Activated CD8-positive, alpha-beta T cell treated with anti-CD3 and anti-CD28 coated beads, Interleukin-2, amount 10 ng/mL, durations not matched to agents 7 days and 5 days (primary cell): Measurements from ENCODE around the gene VEZT. TPM values are rescaled to one million over a fixed set of nuclear protein-coding genes. Genes with fewer than 3 reads are reported as not detected.

Experiments
- ATAC-seq: fragments of 150-1000 bp; cut with Tn5 transposase; one replicate; pipeline ENCODE4 v1.10.0; 2021; ENCODE audit warnings: moderate library complexity
- CTCF ChIA-PET: fragments of 350-600 bp; sonication (Branson Sonifier 250); formaldehyde crosslinking; loops from one replicate; lab custom pipeline; 2021; ENCODE audit warnings: antibody characterized with exemption; lab: Charles Lee
- POLR2A ChIA-PET: fragments of 350-600 bp; sonication (Branson Sonifier 250); formaldehyde crosslinking; loops from one replicate; lab custom pipeline; 2021; ENCODE audit warnings: antibody characterized with exemption; lab: Charles Lee
- DNase-seq: peaks from one replicate; pipeline ENCODE4 v3.0.0-alpha.2; 2020
- H3K27ac Mint-ChIP-seq: one replicate; pipeline ENCODE4 v1.8.0; 2021; ENCODE audit warnings: mild to moderate bottlenecking, mixed read lengths
- H3K27me3 Mint-ChIP-seq: one replicate; pipeline ENCODE4 v1.8.0; 2021; ENCODE audit warnings: low read depth, mixed read lengths
- H3K36me3 Mint-ChIP-seq: one replicate; pipeline ENCODE4 v1.8.0; 2021; ENCODE audit warnings: low read depth, mixed read lengths
- H3K4me1 Mint-ChIP-seq: one replicate; pipeline ENCODE4 v1.8.0; 2021; ENCODE audit warnings: low read depth, mixed read lengths
- H3K4me3 Mint-ChIP-seq: one replicate; pipeline ENCODE4 v1.8.0; 2021; ENCODE audit warnings: mild to moderate bottlenecking, mixed read lengths
- H3K9me3 Mint-ChIP-seq: one replicate; pipeline ENCODE4 v1.8.0; 2022; ENCODE audit warnings: mixed read lengths; ENCODE audit not compliant: insufficient read depth
- total RNA-seq, 2 experiments: library from RNA; stranded (reverse); gene quantifications; one replicate each; pipeline ENCODE4 v1.2.3, GENCODE V29; 2021

Gene VEZT
- total RNA-seq, 2 experiments from 2014 or later: 29.0 to 31.0 TPM

GRCh38 chr12:95202691-95203486 lies 14.7 kb upstream of the VEZT start:
- Mint-ChIP-seq H3K36me3 (no peaks in the 10 kb centered on the region), H3K9me3 (no peaks in the 10 kb centered on the region), H3K27me3 (peaks cover 2% of the 10 kb centered on the region), H3K27ac (no peak overlapping the region), H3K4me1 (no peaks in the 10 kb centered on the region), H3K4me3 (no peak overlapping the region)
- no peak for DNase-seq
- POLR2A ChIA-PET: no interaction called here
- CTCF ChIA-PET: interaction anchor here (1.1 to 1.8 kb wide), 2 partner anchors 7 to 9 kb away, joined by 3 to 9 read pairs; no protein-coding TSS in a partner anchor
- no peak for ATAC-seq

GRCh38 chr12:95203487-95204030 lies 14.0 kb upstream of the VEZT start:
- no peak overlapping the region for H3K27ac Mint-ChIP-seq
- no peaks in the 10 kb centered on the region for H3K4me1 Mint-ChIP-seq
- POLR2A ChIA-PET: no interaction called here
- H3K4me3 Mint-ChIP-seq: no peak overlapping the region
- no peaks in the 10 kb centered on the region for H3K9me3 Mint-ChIP-seq
- no peak for ATAC-seq
- peaks cover 2% of the 10 kb centered on the region for H3K27me3 Mint-ChIP-seq
- CTCF ChIA-PET: no interaction called here
- no peaks in the 10 kb centered on the region for H3K36me3 Mint-ChIP-seq
- DNase-seq: no peak

- ChIA-PET CTCF (no interaction called here), POLR2A (no interaction called here)
- Mint-ChIP-seq H3K4me3 (no peak overlapping the region), H3K9me3 (no peaks in the 10 kb centered on the region), H3K4me1 (no peaks in the 10 kb centered on the region), H3K27me3 (peaks cover 2% of the 10 kb centered on the region), H3K36me3 (no peaks in the 10 kb centered on the region), H3K27ac (no peak overlapping the region)
- DNase-seq: no peak
- no peak for ATAC-seq
Measured at GRCh38 chr12:95204141-95204866, 13.3 kb upstream of the VEZT start.

GRCh38 chr12:95205016-95205624 lies 12.5 kb upstream of the VEZT start:
- H3K27ac Mint-ChIP-seq: no peak overlapping the region
- ATAC-seq (no peak), DNase-seq (no peak)
- no peaks in the 10 kb centered on the region for H3K36me3 Mint-ChIP-seq
- ChIA-PET CTCF (no interaction called here), POLR2A (no interaction called here)
- no peaks in the 10 kb centered on the region for H3K4me1 Mint-ChIP-seq
- no peak overlapping the region for H3K4me3 Mint-ChIP-seq
- no peaks in the 10 kb centered on the region for H3K9me3 Mint-ChIP-seq
- peaks cover 5% of the 10 kb centered on the region for H3K27me3 Mint-ChIP-seq

GRCh38 chr12:95205685-95206084 lies 11.9 kb upstream of the VEZT start:
- Mint-ChIP-seq H3K9me3 (no peaks in the 10 kb centered on the region), H3K27me3 (peaks cover 5% of the 10 kb centered on the region)

GRCh38 chr12:95206916-95207315 lies 10.7 kb upstream of the VEZT start:
- H3K27ac Mint-ChIP-seq: no peak overlapping the region
- no peaks in the 10 kb centered on the region for H3K9me3 Mint-ChIP-seq
- ChIA-PET CTCF (no interaction called here), POLR2A (no interaction called here)
- peaks cover 5% of the 10 kb centered on the region for H3K27me3 Mint-ChIP-seq
- ATAC-seq (no peak), DNase-seq (no peak)
- H3K4me1 Mint-ChIP-seq: no peaks in the 10 kb centered on the region
- H3K36me3 Mint-ChIP-seq: no peaks in the 10 kb centered on the region
- no peak overlapping the region for H3K4me3 Mint-ChIP-seq

More at GRCh38 chr12:95205685-95206084, 11.9 kb upstream of the VEZT start:
- H3K4me3 Mint-ChIP-seq: no peak overlapping the region
- no peaks in the 10 kb centered on the region for H3K4me1 Mint-ChIP-seq
- ATAC-seq (no peak), DNase-seq (no peak)
- no peak overlapping the region for H3K27ac Mint-ChIP-seq
- ChIA-PET POLR2A (no interaction called here), CTCF (interaction anchor here (0.8 kb wide), 1 partner anchor 329 kb away, joined by 3 read pairs; no protein-coding TSS in a partner anchor)
- no peaks in the 10 kb centered on the region for H3K36me3 Mint-ChIP-seq

- Mint-ChIP-seq H3K36me3 (no peaks in the 10 kb centered on the region), H3K27me3 (peaks cover 5% of the 10 kb centered on the region), H3K4me1 (no peaks in the 10 kb centered on the region), H3K4me3 (no peak overlapping the region), H3K27ac (no peak overlapping the region), H3K9me3 (no peaks in the 10 kb centered on the region)
- ATAC-seq: no peak
- CTCF ChIA-PET: no interaction called here
- POLR2A ChIA-PET: no interaction called here
- no peak for DNase-seq
Measured at GRCh38 chr12:95207407-95207806, 10.2 kb upstream of the VEZT start.

GRCh38 chr12:95208678-95209077 lies 8.9 kb upstream of the VEZT start:
- Mint-ChIP-seq H3K27me3 (peaks cover 3% of the 10 kb centered on the region), H3K27ac (no peak overlapping the region), H3K4me1 (no peaks in the 10 kb centered on the region), H3K36me3 (no peaks in the 10 kb centered on the region), H3K9me3 (no peaks in the 10 kb centered on the region), H3K4me3 (no peak overlapping the region)
- ChIA-PET CTCF (no interaction called here), POLR2A (no interaction called here)
- DNase-seq: no peak
- no peak for ATAC-seq

GRCh38 chr12:95212586-95212985 lies 5.0 kb upstream of the VEZT start:
- Mint-ChIP-seq H3K36me3 (no peaks in the 10 kb centered on the region), H3K27me3 (peaks cover 14% of the 10 kb centered on the region), H3K4me1 (peaks cover 10% of the 10 kb centered on the region), H3K9me3 (no peaks in the 10 kb centered on the region), H3K27ac (no peak overlapping the region), H3K4me3 (no peak overlapping the region)
- ATAC-seq (no peak), DNase-seq (no peak)
- ChIA-PET POLR2A (no interaction called here), CTCF (no interaction called here)

GRCh38 chr12:95213119-95213518 lies 4.5 kb upstream of the VEZT start:
- ChIA-PET CTCF (no interaction called here), POLR2A (no interaction called here)
- ATAC-seq (no peak), DNase-seq (no peak)
- no peaks in the 10 kb centered on the region for H3K9me3 Mint-ChIP-seq
- peaks cover 14% of the 10 kb centered on the region for H3K27me3 Mint-ChIP-seq
- H3K4me1 Mint-ChIP-seq: peaks cover 10% of the 10 kb centered on the region
- H3K36me3 Mint-ChIP-seq: no peaks in the 10 kb centered on the region
- no peak overlapping the region for H3K4me3 Mint-ChIP-seq
- no peak overlapping the region for H3K27ac Mint-ChIP-seq

GRCh38 chr12:95213928-95214327 lies 3.7 kb upstream of the VEZT start:
- POLR2A ChIA-PET: no interaction called here

GRCh38 chr12:95214466-95214865 lies 3.1 kb upstream of the VEZT start:
- ATAC-seq (no peak), DNase-seq (no peak)
- ChIA-PET POLR2A (no interaction called here), CTCF (no interaction called here)
- Mint-ChIP-seq H3K4me3 (no peak overlapping the region), H3K36me3 (no peaks in the 10 kb centered on the region), H3K4me1 (peaks cover 18% of the 10 kb centered on the region), H3K9me3 (no peaks in the 10 kb centered on the region), H3K27me3 (peaks cover 14% of the 10 kb centered on the region), H3K27ac (no peak overlapping the region)

More at GRCh38 chr12:95213928-95214327, 3.7 kb upstream of the VEZT start:
- peaks cover 14% of the 10 kb centered on the region for H3K27me3 Mint-ChIP-seq
- H3K27ac Mint-ChIP-seq: no peak overlapping the region
- CTCF ChIA-PET: no interaction called here
- no peak for ATAC-seq
- H3K4me3 Mint-ChIP-seq: no peak overlapping the region
- H3K9me3 Mint-ChIP-seq: no peaks in the 10 kb centered on the region
- no peaks in the 10 kb centered on the region for H3K36me3 Mint-ChIP-seq
- no peak for DNase-seq
- peaks cover 14% of the 10 kb centered on the region for H3K4me1 Mint-ChIP-seq
